HG03064 (cell line): ENCODE measurements around the gene TSPAN9.

Source experiments
- ATAC-seq: cut with Tn5 transposase; IDR thresholded peaks from one replicate; pipeline ENCODE4 v1.9.1; 2021; ENCODE audit warnings: low read depth; ENCODE audit not compliant: unreplicated experiment

The TSPAN9 gene

DNA sequence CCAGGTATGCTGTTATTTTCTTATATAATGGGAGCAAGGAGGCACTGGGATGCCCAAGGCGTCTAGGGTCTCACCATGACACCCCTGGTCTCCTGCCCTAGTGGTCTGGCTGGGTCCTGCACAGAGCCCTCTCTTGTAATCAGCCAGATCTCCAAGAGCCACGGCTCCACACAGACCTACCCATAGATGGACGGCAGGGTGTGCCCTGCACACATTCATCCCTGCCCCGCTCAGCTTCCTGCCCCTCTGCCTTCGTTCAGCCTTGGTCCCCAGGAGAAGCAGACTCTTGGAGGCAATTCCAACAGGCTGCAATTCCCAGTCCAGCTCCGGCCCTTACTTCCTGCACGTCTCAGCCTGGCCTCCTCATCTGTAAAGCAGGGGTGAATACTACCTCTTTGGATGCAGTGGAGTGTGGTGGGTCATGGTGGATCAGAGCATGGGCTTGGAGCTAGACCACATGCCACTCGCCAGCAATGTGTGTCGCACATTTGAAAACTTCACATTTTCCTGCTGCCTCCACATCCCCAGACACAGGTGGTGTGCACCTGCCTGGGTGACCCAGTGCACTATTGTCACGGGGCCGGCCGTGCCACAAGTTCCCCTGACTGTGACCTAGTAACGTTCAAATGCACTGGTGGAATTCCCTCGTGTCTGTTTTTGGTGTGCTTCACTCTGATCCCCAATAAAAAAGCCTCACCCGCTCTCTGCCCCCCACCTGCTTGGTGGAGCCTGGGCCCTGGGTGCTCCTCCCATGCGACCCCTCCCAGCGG, 242.7 kb downstream of the TSPAN9 start:
- no peak for ATAC-seq

DNA sequence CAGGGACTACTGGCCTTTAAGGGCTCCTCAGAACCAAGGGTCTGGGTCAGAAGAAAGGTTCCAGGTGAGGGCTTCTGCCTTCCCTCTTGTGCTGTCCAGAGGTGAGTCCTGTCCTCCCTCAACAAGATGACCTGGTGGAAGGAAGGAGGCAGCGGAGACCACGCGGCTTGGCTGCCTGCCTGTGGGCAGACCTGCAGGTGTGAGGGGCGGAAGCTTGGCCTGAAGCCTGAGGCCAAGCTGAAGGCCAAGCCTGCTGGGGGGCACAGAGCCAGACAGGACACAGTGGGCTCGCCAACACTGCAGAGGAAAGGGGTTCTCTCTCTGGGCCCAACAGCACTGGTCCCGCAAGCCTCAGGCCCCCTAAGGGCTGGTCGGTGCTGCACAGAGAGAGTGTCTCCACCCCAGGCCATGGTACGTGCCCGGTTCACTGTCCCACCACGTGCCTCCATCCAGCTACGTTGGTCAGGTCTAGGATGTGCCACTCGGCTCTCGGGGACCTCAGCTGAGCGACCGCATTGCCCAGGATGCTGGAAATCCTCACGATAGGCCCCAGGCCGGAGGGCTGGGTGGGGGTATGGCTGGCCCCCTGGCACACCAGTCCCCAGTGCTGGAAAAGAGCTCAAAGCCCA, 243.8 kb downstream of the TSPAN9 start:
- ATAC-seq, result no peak

DNA sequence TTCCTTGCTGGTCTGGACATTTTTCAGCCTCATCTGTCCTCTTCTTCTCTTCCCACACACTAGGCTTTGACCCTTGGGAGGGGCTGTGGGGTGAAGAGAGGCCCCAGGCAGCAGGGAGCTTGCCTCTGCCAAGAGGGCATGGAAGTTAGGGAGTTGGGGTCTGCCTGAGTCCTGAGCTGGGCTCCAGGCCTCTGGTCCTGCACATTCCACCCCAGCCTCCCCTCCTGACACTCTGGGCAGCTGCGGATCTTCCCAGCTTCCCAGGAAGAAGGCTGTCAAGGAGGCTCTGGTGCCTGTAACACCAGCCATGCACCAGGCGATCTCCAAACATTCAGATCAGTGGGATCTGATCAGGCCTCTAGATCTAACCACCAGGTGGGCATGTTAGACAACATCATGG, 244.7 kb downstream of the TSPAN9 start:
- ATAC-seq, result no peak

DNA sequence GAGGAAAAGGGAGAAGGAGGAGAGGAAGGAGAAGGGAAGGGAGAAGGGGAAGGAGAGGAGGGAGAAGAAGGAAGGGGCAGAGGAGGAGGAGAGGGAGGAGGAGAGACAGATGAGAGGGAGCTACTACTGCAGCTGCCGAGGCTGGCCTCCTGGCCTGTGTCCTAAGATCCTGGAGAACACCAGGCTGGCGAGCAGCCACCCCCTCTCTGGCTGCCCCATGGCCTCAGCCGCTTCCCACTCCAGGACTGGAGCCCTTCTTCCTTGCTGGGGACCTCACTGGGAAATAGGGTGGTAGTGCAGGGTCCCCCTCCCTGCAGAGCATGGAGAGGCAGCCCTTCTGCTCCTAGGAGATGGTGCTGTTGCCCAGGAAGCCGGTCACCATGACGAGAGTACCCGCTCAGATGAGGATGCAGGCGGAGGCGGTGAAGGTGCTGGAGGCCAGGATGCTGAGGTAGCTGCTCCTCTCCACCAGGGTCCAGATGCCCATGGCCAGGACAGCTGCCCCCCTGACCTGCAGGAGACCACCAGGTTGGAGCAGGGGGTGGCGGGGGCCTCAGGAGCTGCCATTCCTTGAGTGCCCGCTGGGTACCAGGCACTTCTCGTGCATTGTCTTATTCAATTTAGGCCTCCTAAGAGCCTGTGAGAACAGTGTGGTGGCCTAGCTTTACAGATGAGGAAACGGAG, 246.0 kb downstream of the TSPAN9 start:
- no peak for ATAC-seq

DNA sequence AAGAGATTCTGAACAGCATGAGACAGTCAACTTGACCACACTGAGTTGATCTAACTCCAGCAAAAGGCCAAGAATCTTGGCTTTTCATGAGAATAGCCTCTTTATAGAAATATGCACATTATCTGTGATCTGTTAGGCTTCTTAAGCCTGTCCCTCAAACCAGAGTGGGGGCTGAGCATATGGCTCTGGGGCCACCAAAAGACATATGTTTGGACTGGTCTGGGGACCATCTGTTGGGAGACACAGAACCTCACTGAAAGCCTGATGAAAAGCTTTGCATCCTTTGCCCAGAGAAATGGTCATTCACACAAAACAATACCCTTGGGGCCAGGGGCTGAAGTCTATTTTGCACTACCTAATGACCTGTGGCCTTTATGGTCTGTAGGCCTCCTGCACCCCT, 248.6 kb downstream of the TSPAN9 start:
- no peak for ATAC-seq

DNA sequence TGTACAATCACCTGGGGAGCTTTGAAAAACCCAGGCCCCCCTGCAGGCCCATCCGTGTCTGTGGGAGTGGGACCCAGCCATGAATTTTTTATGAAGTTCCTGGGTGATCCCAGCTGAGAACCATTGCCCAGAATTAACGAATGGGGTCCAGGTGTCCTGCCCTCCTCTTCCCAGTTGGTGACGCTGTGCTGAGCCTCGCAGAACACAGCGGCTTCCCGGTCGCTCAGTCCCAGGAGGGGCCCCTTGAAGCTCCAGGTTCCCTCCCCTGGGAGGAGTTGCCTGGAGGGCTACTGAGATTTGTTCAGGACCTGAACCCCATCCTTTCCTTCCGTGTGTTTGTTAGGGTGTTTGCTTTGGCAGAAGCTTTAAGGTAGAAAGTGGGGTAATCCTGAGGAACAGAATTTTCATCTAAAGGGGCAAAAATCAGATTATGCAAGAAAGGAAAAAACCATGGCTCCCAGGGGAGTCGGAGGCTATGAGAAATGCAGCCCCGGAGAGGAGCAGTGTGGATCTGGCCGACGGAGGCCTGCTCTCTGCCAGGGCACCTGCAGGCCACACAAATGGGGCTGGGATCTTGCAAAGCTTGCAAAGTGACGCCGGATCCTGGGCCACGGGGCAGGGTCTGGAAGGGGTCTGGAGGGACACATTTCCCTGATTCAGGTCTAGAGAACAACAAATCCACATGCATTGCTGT, 249.1 kb downstream of the TSPAN9 start:
- no peak for ATAC-seq

DNA sequence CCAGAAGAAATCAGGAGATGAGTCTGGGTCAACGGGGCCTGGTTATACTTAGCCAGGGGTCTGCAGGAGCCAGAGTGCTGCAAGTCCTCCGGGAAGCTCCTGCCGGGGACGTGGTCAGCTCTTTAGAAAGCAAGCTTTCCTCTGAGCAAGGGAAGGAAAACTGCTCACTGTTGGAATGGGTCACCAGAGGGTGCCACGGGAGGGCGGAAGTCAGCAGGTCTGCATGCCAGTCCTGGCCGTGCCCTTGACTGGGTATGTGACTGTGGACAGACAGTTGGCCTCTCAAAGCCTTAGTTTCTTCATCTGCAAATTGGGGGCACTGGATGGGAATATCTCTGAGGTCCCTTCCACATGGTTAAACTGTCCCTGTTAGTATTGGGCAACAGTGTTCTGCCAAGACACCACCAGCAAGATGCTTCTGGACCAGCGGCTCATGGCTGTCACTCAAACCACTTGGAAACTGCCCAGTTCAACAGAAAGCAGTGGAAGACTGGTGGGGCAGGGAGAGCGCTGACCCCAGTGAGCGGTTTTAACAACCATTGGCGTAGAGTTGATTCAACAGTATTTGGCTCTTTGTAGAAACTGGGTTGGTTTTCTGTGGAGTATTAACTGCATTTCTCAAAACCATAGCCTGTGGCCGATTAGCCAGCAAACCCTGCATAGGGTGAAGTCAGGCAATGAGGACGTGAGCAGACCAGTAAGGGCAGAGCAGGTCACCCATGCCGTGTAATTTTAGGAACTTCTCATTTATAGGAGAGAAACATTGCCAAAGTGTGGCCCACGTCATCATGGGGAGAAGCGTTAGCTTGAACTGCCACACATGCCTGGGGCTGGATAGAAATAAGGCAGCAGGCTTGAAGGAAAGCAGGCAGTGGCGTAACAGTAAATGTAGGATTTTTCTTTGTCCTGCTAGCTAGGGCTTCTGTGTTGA, 249.9 kb downstream of the TSPAN9 start:
- no peak for ATAC-seq

DNA sequence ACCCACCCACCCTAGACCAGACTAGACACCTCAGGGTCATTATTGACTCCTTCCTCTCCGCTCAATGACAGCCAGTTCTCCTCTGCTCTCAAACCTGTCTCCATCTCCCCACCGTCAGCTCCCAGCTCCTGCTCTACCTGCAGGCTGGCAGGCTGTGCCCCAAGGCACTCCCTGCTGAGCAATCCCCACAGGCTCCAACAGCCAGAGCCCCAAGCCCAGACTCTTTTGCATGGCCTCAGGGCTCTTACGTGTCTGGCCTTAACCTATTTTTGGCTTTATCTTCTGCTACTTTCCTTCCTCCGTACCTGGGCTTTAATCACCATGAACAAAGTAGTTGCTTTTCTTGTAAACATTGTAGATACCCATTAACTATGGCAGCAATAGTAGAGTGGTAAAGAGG, 250.9 kb downstream of the TSPAN9 start:
- ATAC-seq, result no peak

DNA sequence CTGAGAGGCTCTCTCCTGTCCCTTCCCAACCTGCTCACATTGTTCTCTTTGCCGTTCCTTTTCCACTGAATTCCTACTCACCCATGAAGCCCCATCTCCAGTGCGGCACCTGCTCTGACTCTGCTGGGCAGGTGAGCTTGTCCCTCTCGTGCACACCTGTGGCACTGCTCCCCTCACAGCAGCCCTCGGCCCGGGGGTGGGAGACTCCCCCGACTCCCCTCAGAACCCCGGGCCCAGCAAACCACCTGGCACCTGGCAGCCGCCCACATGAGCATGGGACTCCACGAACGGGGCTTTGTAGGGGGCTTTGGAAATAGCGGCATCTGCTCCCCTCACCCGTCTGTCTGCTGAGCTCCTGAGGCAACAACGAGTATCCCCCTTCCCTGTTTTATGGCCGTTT, 251.4 kb downstream of the TSPAN9 start:
- no peak for ATAC-seq

DNA sequence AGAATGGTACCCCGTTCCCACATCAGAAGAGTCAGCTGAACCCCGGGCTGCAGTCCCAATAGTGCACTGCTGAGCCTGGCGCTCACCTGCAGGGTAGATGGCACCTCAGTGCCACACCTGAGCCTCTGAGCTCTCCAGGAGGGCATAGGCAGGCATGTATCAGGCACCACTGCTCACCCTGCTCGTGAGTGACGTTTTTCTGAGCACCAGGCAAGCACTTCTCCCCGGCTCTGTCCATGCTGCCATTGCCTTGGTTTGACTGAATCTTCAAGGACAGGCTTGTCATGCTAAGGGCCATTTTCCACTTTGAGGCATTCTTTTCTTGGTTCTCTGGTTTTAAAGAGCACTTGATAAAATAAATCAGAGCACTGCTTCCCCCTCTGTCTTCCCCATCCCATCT, 252.2 kb downstream of the TSPAN9 start:
- no peak for ATAC-seq

DNA sequence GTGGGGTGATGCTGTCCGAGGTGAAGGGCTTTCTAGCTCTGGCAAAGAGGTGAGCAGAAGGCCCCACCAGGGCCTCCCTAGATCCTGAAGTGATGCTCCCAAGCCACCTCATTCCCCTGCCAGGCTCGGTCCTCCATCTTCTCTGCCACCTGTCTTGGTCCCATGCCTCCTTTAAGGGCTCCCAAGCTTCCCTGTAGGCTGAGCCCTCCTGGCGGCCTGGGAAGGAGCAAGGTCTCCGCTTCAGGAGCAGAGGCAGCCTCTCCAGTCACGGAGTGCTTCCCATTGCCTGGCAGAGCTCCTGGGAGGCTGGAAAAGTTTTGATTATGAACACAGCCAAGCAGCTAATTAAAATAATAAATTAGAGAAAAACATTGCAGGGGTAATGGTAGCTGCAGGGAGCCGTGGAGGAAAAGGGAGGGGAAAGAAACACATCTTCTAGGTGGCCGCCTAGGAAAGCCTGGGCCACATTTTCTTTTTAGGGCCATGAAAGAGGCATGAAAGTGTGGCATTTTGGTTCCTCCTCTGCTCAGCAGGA, 253.9 kb downstream of the TSPAN9 start:
- ATAC-seq, result no peak

DNA sequence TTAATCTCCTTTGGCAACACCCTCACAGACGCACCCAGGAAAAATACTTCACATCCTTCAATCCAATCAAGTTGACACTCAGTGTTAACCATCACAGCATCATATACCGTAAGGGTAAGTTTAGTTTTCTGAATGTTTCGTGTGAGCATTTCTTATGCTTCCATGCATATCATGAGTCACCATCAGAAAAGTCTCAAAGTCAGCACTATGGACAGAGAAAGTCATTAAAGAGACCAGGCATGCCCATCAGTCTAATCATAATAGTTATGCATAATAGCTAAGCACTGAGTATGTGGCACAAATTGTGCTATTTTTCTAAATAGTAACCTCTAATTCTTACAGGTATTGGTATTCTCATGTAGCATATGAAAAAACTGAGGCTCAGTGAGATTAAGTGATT, 255.0 kb downstream of the TSPAN9 start:
- no peak for ATAC-seq

DNA sequence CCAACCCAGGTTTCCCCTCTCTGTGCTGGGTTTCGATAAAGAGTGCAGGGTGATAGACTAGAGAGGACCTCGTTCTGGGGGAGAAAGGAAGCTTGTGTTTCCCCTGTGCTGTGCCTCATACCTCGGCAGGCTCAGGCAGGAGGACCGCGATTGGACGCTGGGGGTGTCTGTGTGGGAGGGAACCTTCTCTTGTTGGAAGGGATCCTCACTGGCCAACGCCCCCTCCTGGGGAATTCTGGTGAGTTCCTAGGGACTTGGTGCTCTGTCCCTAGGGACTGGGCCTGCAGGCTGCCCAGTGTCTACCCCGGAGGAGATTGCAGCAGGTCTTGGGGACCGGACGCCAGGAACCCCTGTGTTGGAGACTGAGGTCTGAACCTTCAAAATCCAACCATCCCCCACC, 256.4 kb downstream of the TSPAN9 start:
- no peak for ATAC-seq

DNA sequence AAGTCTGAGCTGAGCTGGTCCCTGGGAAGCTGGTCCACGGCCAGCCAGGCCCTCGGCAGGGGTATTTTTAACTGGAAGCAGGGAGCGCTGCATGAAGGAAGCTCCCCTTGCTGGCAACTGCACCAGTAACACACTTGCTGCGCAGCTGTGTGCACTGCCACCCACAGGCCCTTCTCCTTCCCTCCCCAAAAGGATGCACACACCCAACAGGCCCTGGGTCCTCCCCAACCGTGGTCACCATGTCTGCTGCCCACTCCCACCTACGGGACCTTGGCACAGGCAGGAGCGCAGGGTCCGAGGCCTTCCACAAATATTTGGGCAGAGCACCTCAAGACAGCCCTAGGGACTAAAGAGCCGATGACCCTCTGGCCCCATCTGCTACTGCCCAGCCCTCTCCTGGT, 256.8 kb downstream of the TSPAN9 start:
- ATAC-seq, result no peak

DNA sequence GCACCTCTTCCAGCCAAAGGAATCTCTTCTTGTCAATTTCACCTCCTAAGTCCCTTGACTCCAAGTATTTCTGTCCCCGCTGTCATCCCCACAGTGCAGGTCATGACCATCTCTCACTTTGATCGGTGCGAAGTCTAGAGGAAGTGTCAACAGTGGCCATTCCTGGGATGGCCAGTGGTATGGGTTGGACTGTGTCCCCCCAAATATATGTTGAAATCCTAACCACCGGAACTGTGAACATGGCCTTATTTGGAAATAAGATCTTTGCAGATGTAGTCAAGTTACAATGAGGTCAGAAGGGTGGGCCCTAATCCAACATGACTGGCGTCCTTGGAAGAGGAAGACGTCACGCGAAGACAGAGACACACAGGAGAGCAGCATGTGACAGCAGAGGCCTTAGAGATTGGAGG, 257.9 kb downstream of the TSPAN9 start:
- no peak for ATAC-seq
